Activated T-cell treated with anti-CD3 and anti-CD28 coated beads for 24 hours (primary cell): ENCODE data around the gene WDFY3.
"Not testable (repeated sequence)": the region's sequence is repeated elsewhere in the genome, so short reads cannot be mapped to it uniquely, and the experiment has no call there.

Experiments used
- DNase-seq: peaks from one replicate; pipeline ENCODE4 v3.0.0-alpha.2; 2020; ENCODE audit warnings: low read depth

The WDFY3 gene

GRCh38 chr4:84857296-84857695, 109.2 kb downstream of the WDFY3 start:
- no peak for DNase-seq

GRCh38 chr4:84856468-84857049, 109.9 kb downstream of the WDFY3 start:
- DNase-seq = no peak

- DNase-seq = no peak
Measured at GRCh38 chr4:84855774-84856173, 110.7 kb downstream of the WDFY3 start.

- no peak for DNase-seq
Measured at GRCh38 chr4:84852081-84852480, 114.4 kb downstream of the WDFY3 start.

GRCh38 chr4:84849051-84849640, 117.3 kb downstream of the WDFY3 start:
- DNase-seq = no peak

- DNase-seq = no peak
Measured at GRCh38 chr4:84848432-84848831, 118.1 kb downstream of the WDFY3 start.

GRCh38 chr4:84847978-84848377, 118.5 kb downstream of the WDFY3 start:
- DNase-seq = no peak

- no peak for DNase-seq
Measured at GRCh38 chr4:84846985-84847384, 119.5 kb downstream of the WDFY3 start.

- no peak for DNase-seq
Measured at GRCh38 chr4:84841435-84841834, 125.1 kb downstream of the WDFY3 start.

GRCh38 chr4:84837751-84838150, 128.7 kb downstream of the WDFY3 start:
- no peak for DNase-seq

- not testable (repeated sequence) for DNase-seq
Measured at GRCh38 chr4:84829633-84830032, 136.9 kb downstream of the WDFY3 start.

GRCh38 chr4:84826681-84827080, 139.8 kb downstream of the WDFY3 start:
- DNase-seq = no peak

- no peak for DNase-seq
Measured at GRCh38 chr4:84825701-84826341, 140.7 kb downstream of the WDFY3 start.

GRCh38 chr4:84821064-84821463, 145.4 kb downstream of the WDFY3 start:
- DNase-seq = no peak

- DNase-seq = no peak
Measured at GRCh38 chr4:84814094-84814750, 152.3 kb downstream of the WDFY3 start.

- DNase-seq = no peak
Measured at GRCh38 chr4:84809946-84810345, 156.5 kb downstream of the WDFY3 start.

- DNase-seq = no peak
Measured at GRCh38 chr4:84808332-84808731, 158.2 kb downstream of the WDFY3 start.

GRCh38 chr4:84806541-84806940, 159.9 kb downstream of the WDFY3 start:
- DNase-seq = not testable (repeated sequence)

GRCh38 chr4:84804136-84804535, 162.4 kb downstream of the WDFY3 start:
- DNase-seq = no peak

- no peak for DNase-seq
Measured at GRCh38 chr4:84803720-84804119, 162.8 kb downstream of the WDFY3 start.

GRCh38 chr4:84803116-84803515, 163.4 kb downstream of the WDFY3 start:
- no peak for DNase-seq

- no peak for DNase-seq
Measured at GRCh38 chr4:84800256-84800655, 166.2 kb downstream of the WDFY3 start.

- no peak for DNase-seq
Measured at GRCh38 chr4:84799318-84799717, 167.2 kb downstream of the WDFY3 start.
